GM12873 (cell line): Measurements from ENCODE around the gene DDX20.

Experiments
- TF ChIP-seq, protein P1 (sequence below): IDR thresholded peaks from 2 replicates; pipeline ENCODE4 v1.5.1; 2012; ENCODE audit warnings: low read depth, mild to moderate bottlenecking, moderate library complexity, low read length, control low read depth; ENCODE audit not compliant: insufficient read depth; ENCODE audit errors: missing control alignments

Gene DDX20

DNA sequence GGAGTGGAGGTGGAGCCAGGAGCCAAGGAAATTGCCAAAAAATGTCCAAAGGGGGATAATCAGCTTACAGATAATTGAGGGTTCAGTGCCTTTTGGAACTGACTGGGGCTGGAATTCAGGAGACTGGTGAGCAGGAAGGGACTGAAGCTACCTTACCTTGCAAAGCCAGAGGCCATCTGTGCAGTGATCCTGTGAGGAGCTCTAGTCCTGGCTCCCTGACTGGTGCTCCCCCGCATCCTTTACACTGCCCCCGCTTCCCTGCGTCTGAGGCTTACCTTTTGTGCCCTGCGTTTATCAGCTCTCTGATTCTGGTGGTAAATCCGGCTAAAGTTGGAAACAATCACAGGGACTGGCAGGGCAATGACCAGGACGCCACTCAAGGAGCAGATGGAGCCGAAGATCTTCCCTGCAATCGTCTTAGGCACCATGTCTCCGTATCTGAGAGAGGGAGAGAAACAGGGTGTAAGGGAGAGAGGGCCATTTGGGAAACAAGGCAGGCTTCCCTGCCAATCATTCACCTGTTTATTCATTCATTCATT, 31.0 kb downstream of the DDX20 start:
- TF ChIP-seq, protein P1, sequence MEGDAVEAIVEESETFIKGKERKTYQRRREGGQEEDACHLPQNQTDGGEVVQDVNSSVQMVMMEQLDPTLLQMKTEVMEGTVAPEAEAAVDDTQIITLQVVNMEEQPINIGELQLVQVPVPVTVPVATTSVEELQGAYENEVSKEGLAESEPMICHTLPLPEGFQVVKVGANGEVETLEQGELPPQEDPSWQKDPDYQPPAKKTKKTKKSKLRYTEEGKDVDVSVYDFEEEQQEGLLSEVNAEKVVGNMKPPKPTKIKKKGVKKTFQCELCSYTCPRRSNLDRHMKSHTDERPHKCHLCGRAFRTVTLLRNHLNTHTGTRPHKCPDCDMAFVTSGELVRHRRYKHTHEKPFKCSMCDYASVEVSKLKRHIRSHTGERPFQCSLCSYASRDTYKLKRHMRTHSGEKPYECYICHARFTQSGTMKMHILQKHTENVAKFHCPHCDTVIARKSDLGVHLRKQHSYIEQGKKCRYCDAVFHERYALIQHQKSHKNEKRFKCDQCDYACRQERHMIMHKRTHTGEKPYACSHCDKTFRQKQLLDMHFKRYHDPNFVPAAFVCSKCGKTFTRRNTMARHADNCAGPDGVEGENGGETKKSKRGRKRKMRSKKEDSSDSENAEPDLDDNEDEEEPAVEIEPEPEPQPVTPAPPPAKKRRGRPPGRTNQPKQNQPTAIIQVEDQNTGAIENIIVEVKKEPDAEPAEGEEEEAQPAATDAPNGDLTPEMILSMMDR, result no peak

DNA sequence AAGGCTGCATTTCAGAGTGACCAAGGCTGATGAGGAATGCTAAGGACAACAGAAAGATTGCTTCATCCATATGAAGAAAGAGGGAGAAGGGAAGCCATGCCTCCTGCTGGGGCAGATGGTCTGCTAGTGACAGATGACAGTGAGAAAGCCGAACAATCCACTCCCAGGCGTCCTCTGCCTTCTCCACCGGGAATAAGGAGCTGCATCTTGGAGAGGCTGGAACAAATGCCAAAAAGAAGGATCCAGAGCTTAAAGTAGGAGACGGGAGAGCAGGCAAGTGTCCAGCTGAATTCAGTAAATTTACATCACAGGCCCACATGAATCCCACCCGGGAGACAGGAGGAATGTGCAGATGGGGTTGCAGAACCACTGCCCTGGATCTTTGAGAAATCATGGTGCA, 33.4 kb downstream of the DDX20 start:
- TF ChIP-seq, protein P1, result no peak

DNA sequence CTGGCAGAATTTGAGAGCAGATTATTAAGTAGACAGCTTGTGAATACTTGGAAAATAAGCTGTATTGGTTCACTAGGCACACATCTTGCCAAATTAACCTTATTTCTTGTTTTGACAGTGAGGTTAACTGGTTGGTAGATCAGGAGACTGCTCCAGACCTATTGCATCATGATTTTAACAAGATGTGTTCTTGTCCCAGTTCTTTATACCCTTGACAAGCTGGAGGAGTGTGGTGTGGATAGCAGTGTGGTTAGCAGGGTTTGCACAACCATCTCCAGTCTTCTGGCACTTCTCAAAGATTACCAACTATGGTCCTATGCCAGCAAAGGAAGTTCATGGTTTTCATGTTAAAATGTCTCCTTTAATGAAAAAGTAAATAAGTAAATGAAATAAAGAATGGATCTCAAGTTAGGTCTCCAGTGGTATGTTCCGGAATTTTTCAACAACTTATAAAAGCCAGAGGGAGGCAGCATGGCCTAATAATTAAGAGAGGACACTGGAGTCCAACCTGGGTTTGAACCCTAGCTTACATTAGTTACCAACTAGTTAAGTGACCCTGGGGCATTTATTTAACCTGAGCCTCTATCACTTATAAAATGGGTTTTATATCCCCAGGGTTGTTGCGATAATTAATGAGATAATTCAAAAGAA, 34.1 kb downstream of the DDX20 start:
- TF ChIP-seq, protein P1, result no peak

DNA sequence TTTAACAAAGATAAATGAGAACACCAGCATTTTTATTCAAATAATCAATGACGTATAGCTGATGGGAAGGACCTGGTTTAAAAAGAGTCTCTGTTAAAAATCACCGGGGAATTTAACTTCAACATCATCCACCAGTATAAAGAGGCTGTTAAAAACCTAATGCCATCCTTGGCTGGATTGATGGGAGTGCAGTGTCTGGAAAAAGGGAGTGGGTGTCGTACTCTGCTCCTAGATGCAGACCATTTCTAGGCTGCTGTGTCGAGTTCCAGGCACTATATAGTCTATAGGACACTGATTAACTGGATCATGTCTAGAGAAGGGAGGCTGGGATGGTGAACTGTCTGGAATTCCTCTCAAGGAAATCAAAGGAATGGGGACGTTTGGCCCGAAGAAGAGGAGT, 36.1 kb downstream of the DDX20 start:
- TF ChIP-seq, protein P1, result no peak

DNA sequence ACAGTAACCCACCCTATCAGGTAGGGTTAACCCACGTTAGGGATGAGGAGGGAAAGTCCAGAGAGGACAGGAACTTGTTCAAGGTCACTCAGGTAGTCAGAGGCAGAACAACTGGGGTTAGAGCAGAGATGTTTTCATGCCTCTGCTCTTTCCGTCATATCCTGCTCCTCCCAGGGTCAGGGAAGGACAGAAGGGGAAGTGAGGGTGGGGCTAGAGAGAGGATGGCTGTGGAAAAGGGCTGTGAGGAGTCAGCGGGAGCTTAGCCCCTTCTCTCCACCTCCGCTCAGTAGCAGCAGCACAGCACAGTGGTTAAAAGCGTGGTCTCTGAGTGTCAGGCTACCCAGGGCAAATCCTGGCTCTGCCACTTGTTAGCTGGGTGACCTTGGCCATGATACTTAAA, 36.5 kb downstream of the DDX20 start:
- TF ChIP-seq, protein P1, result no peak

DNA sequence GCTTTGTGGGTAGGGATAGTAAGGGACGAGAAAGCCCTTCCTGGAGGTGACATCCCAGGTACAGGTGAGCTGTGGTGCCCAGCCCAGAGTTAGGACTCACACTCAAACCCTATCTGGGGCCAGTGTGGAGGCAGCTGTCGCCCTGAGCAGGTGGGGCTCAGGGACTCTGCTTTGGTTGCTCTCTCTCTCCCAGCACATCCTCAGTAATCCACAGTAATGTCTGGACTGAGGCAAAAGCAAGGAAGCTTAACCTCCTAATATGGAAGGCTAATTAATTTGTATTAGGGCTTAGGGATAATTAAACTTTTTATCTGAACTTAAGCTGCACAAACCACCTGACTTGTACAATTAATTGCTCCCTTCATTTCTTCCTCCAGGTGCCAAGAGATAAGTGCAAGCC, 38.2 kb downstream of the DDX20 start:
- TF ChIP-seq, protein P1, result no peak

DNA sequence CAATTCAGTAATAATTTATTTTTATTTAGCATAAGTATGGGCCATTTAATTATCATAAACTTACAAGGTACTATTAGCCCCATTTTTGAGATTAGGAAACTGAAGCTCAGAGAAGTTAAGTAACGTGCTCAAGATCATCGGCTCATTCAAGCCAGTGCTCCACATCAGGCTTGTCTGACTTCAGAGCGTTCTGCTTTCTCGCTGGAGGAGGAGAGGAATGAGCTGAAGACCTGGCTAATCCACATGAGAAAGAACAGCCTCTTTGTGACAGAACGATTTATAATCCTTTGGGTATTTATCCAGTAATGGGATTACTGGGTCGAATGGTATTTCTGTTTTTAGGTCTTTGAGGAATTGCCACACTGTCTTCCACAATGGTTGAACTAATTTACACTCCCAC, 39.7 kb downstream of the DDX20 start:
- TF ChIP-seq, protein P1, result no peak

DNA sequence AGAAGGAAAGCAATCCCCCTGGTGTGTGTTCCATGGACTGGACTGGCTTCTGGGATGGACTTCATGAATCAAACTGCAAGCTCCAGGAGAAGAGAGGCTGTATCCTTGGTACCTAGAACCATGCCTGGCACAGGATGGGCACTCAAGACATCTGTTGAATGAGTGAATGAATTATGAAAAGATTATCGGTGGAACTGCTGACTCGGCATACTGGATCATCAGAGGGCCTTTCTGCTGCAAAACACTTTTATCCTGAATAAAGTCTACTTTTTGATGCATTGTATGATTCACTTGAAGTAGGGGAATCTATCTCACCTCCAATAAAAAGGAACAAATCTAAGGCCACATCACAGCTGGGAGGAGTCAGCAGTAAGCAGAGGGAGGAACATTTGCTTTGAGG, 42.9 kb downstream of the DDX20 start:
- TF ChIP-seq, protein P1, result no peak
